CD14-positive monocyte (primary cell): ENCODE results near the gene EFCAB13. TPM values are rescaled to one million over a fixed set of nuclear protein-coding genes. Genes with fewer than 3 reads are reported as not detected.

Experiments
- DNase-seq, 3 donors: peaks; one replicate each; pipeline ENCODE4 v3.0.0-alpha.2; 2011 to 2022
- H2AFZ ChIP-seq: 2 replicates; pipeline ENCODE4 v1.6.0; 2012; ENCODE audit warnings: mild to moderate bottlenecking, low read depth, low read length, inconsistent platforms; ENCODE audit not compliant: insufficient read depth, poor library complexity, severe bottlenecking
- H3K27ac ChIP-seq, 2 donors: 1 replicate in 1 of 2; 2 replicates in 1 of 2; pipeline ENCODE4 v1.5.1; 2012 to 2013; ENCODE audit warnings: low read length in 2 of 2, control low read depth in 1 of 2, inconsistent platforms in 1 of 2, low read depth in 1 of 2, mild to moderate bottlenecking in 1 of 2
- H3K27me3 ChIP-seq, 2 donors: one replicate each; pipeline versions ENCODE4 v1.6.0 to v1.6.1; 2011 to 2013; ENCODE audit warnings: low read length in 2 of 2; ENCODE audit not compliant: control insufficient read depth in 2 of 2, insufficient read depth in 2 of 2
- H3K36me3 ChIP-seq, 2 donors: replicated peaks in 1 of 2; 1 replicate in 1 of 2; 2 replicates in 1 of 2; pipeline versions ENCODE4 v1.5.1 to v1.6.1; 2012 to 2013; ENCODE audit warnings: low read length in 2 of 2, control low read depth in 1 of 2, inconsistent platforms in 1 of 2, mild to moderate bottlenecking in 1 of 2; ENCODE audit not compliant: insufficient read depth in 2 of 2, control insufficient read depth in 1 of 2
- H3K4me1 ChIP-seq, 2 donors: 1 replicate in 1 of 2; 2 replicates in 1 of 2; pipeline versions ENCODE4 v1.5.1 to v1.6.1; 2012 to 2013; ENCODE audit warnings: low read length in 2 of 2, control low read depth in 1 of 2, inconsistent platforms in 1 of 2, mild to moderate bottlenecking in 1 of 2, moderate library complexity in 1 of 2; ENCODE audit not compliant: insufficient read depth in 2 of 2, control insufficient read depth in 1 of 2
- H3K4me2 ChIP-seq: replicated peaks from 2 replicates; pipeline ENCODE3; 2012; ENCODE audit warnings: low read length, moderate library complexity, mild to moderate bottlenecking; ENCODE audit not compliant: poor library complexity, severe bottlenecking; ENCODE audit errors: extremely low read depth
- H3K4me3 ChIP-seq, 3 experiments: fragments of 200-600 bp in 1 of 3; sonication (generic) in 1 of 3; replicated peaks in 1 of 3; 1 replicate in 2 of 3; 2 replicates in 1 of 3; pipeline ENCODE4 v1.5.1; 2011 to 2013; ENCODE audit warnings: low read length in 3 of 3, mild to moderate bottlenecking in 3 of 3, control low read depth in 2 of 3, low read depth in 2 of 3, inconsistent platforms in 1 of 3, moderate library complexity in 1 of 3
- H3K79me2 ChIP-seq: 2 replicates; pipeline ENCODE4 v1.6.0; 2012; ENCODE audit warnings: mild to moderate bottlenecking, control low read depth, inconsistent platforms, low read length, moderate library complexity; ENCODE audit not compliant: insufficient read depth
- H3K9ac ChIP-seq: 2 replicates; pipeline ENCODE4 v1.6.0; 2017; ENCODE audit warnings: low read length, mild to moderate bottlenecking; ENCODE audit not compliant: insufficient read depth, poor library complexity, severe bottlenecking
- H3K9me3 ChIP-seq, 2 donors: replicated peaks in 1 of 2; 1 replicate in 1 of 2; 2 replicates in 1 of 2; pipeline versions ENCODE4 v1.5.1 to v1.6.1; 2012 to 2013; ENCODE audit warnings: low read length in 2 of 2, control low read depth in 1 of 2; ENCODE audit not compliant: control insufficient read depth in 1 of 2, insufficient read depth in 1 of 2
- H4K20me1 ChIP-seq: 2 replicates; pipeline ENCODE4 v1.6.0; 2012; ENCODE audit warnings: mild to moderate bottlenecking, low read length, control low read depth, moderate library complexity; ENCODE audit not compliant: insufficient read depth
- H3K27ac Mint-ChIP-seq, 7 donors: one replicate each; pipeline ENCODE4 v1.8.0; 2020; ENCODE audit warnings: mild to moderate bottlenecking in 7 of 7, mixed read lengths in 7 of 7, moderate library complexity in 6 of 7, inconsistent platforms in 2 of 7
- H3K27me3 Mint-ChIP-seq, 3 donors: one replicate each; pipeline ENCODE4 v1.8.0; 2021 to 2022; ENCODE audit warnings: low read depth in 3 of 3, mild to moderate bottlenecking in 3 of 3, mixed read lengths in 3 of 3, moderate library complexity in 3 of 3, inconsistent platforms in 1 of 3
- H3K36me3 Mint-ChIP-seq, 2 donors: one replicate each; pipeline ENCODE4 v1.8.0; 2020; ENCODE audit warnings: mixed read lengths in 2 of 2, inconsistent platforms in 1 of 2, mild to moderate bottlenecking in 1 of 2
- H3K4me1 Mint-ChIP-seq: one replicate; pipeline ENCODE4 v1.8.0; 2020; ENCODE audit warnings: mild to moderate bottlenecking, mixed read lengths
- H3K4me3 Mint-ChIP-seq, 2 donors: one replicate each; pipeline ENCODE4 v1.8.0; 2020; ENCODE audit warnings: mild to moderate bottlenecking in 2 of 2, mixed read lengths in 2 of 2, moderate library complexity in 1 of 2
- H3K9me3 Mint-ChIP-seq, 7 donors: one replicate each; pipeline ENCODE4 v1.8.0; 2020 to 2022; ENCODE audit warnings: mixed read lengths in 7 of 7, mild to moderate bottlenecking in 6 of 7, moderate library complexity in 6 of 7, inconsistent platforms in 2 of 7
- CTCF ChIP-seq: fragments of 200-600 bp; IDR thresholded peaks from one replicate; pipeline ENCODE4 v1.8.0; 2022; ENCODE audit warnings: antibody characterized with exemption, mild to moderate bottlenecking
- WGBS: methylation state at CpG from one replicate; pipeline ENCODE4 v1.1.5; 2013; ENCODE audit warnings: missing lambda C conversion rate; ENCODE audit not compliant: insufficient coverage; 5-methylcytosine and 5-hydroxymethylcytosine counted together
- intact Hi-C, 2 donors: fragments of 100-400 bp; cut with micrococcal nuclease; formaldehyde crosslinking; loops; one replicate each; pipeline versions ENCODE4 v1.15.0 to v1.15.1; 2023
- polyA plus RNA-seq, 3 donors: library from polyadenylated mRNA; depleted of rRNA in 1 of 3; unstranded in 2 of 3; stranded (reverse) in 1 of 3; fragments of 300-500 nt in 2 of 3; fragments of >200 nt in 1 of 3; fragmentation: Illumina TruSeq in 2 of 3; gene quantifications; 1 replicate in 2 of 3; 2 replicates in 1 of 3; pipeline ENCODE4 v1.2.3, GENCODE V29; 2012 to 2021

The EFCAB13 gene
- polyA plus RNA-seq, 3 donors, result 1.0 to 5.7 (median 3.5) TPM

DNA sequence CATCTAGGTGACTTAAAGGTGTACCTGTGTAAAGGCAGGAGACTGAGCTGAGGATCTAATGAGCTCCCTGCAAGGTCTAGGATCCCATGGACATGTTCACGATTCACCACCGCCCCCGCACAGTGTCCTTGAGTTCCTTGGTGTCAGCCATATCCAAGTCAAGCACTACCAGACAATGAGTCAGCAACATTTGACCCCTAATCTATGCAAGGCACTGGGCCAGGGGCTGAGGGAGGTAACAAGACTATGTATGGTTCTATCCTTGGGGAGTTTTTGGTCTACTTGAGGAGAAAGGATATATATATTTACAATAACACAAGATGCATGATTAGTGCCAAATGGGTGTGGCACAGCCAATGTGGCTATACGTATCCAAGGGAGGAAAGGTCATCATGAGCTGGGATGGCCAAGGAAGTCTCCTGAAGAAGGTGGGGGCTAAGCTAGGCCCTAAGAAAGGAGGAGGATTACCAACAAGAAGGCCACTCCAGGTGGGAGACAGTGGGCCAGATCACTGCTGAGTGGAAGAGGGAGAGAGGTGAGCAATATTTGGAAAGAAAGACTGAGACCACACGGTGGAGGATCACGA, 35.1 kb upstream of the EFCAB13 start:
- no peak overlapping the region for H3K9ac ChIP-seq
- H4K20me1 ChIP-seq, result no peaks in the 10 kb centered on the region
- peaks cover 1 to 3% (median 2%) of the 10 kb centered on the region in 3 donors for H3K27me3 Mint-ChIP-seq
- H3K36me3 Mint-ChIP-seq, result no peaks in the 10 kb centered on the region
- H3K27ac ChIP-seq, result no peak overlapping the region
- no peak for TF ChIP-seq CTCF
- H3K9me3 Mint-ChIP-seq, result peaks cover 0 to 2% (median 0%) of the 10 kb centered on the region in 7 donors
- no peaks in the 10 kb centered on the region for H3K79me2 ChIP-seq
- DNase-seq, result no peak
- H3K4me1 Mint-ChIP-seq, result peaks cover 8% of the 10 kb centered on the region
- H3K27me3 ChIP-seq, result no peaks in the 10 kb centered on the region
- intact Hi-C loops, result no loop called here
- H3K9me3 ChIP-seq, result no peaks in the 10 kb centered on the region
- H3K4me3 ChIP-seq, result no peak overlapping the region
- no peak overlapping the region for H3K4me2 ChIP-seq
- H3K27ac Mint-ChIP-seq, result no peak overlapping the region
- no peaks in the 10 kb centered on the region for H3K36me3 ChIP-seq
- H3K4me3 Mint-ChIP-seq, result no peak overlapping the region
- no peak overlapping the region for H2AFZ ChIP-seq
- WGBS, result 83% methylated on average over 3 of the region's 6 CpGs
- H3K4me1 ChIP-seq, result no peaks in the 10 kb centered on the region

- peaks cover 1 to 3% (median 2%) of the 10 kb centered on the region in 3 donors for H3K27me3 Mint-ChIP-seq
- H3K4me1 Mint-ChIP-seq, result peaks cover 11% of the 10 kb centered on the region
- no peak overlapping the region for H3K4me2 ChIP-seq
- no peaks in the 10 kb centered on the region for H4K20me1 ChIP-seq
- H3K27me3 ChIP-seq, result no peaks in the 10 kb centered on the region
- no peak overlapping the region for H3K9ac ChIP-seq
- H3K9me3 Mint-ChIP-seq, result peaks cover 0 to 2% (median 0%) of the 10 kb centered on the region in 7 donors
- no peaks in the 10 kb centered on the region for H3K79me2 ChIP-seq
- WGBS, result 100% methylated on average over 1 of the region's 1 CpG
- H3K27ac ChIP-seq, result no peak overlapping the region
- no peak overlapping the region for H3K27ac Mint-ChIP-seq
- DNase-seq, result no peak
- no peaks in the 10 kb centered on the region for H3K9me3 ChIP-seq
- no peak overlapping the region for H3K4me3 ChIP-seq
- no peak overlapping the region for H2AFZ ChIP-seq
- no peaks in the 10 kb centered on the region for H3K36me3 Mint-ChIP-seq
- H3K36me3 ChIP-seq, result no peaks in the 10 kb centered on the region
- intact Hi-C loops, result no loop called here
- TF ChIP-seq CTCF, result no peak
- H3K4me3 Mint-ChIP-seq, result no peak overlapping the region
- H3K4me1 ChIP-seq, result no peaks in the 10 kb centered on the region
Observed at GRCh38 chr17:47289302-47289701, 34.5 kb upstream of the EFCAB13 start.
